Neural progenitor cell (in vitro differentiated cells): Measurements from ENCODE around the gene NXPE4.

Experiments
- CTCF ChIP-seq: fragments of 200-600 bp; sonication (generic); IDR thresholded peaks from 2 replicates; pipeline ENCODE4 v1.5.1; 2017; ENCODE audit warnings: antibody characterized with exemption, mild to moderate bottlenecking
- EZH2 ChIP-seq: fragments of 200-600 bp; sonication (generic); IDR thresholded peaks from 2 replicates; pipeline ENCODE4 v1.6.1; 2017; ENCODE audit warnings: antibody characterized with exemption, mild to moderate bottlenecking, moderate library complexity
- EZH2phosphoT487 ChIP-seq: fragments of 200-600 bp; sonication (generic); IDR thresholded peaks from 2 replicates; pipeline ENCODE4 v1.6.1; 2017; ENCODE audit warnings: antibody characterized with exemption

- TF ChIP-seq CTCF (no peak), EZH2 (no peak), EZH2phosphoT487 (no peak)
Measured at GRCh38 chr11:114569801-114570200, 25.8 kb downstream of the NXPE4 start.
